Stimulated activated CD4-positive, alpha-beta T cell treated with anti-CD3 and anti-CD28 coated beads, Interleukin-12 subunit alpha, Interleukin-12 subunit beta, amount 100 ng/mL, for 4 hours (primary cell): ENCODE results near the gene GADL1.

Source experiments
- DNase-seq: peaks from one replicate; pipeline ENCODE4 v3.0.0-alpha.2; 2020

GADL1 gene

DNA sequence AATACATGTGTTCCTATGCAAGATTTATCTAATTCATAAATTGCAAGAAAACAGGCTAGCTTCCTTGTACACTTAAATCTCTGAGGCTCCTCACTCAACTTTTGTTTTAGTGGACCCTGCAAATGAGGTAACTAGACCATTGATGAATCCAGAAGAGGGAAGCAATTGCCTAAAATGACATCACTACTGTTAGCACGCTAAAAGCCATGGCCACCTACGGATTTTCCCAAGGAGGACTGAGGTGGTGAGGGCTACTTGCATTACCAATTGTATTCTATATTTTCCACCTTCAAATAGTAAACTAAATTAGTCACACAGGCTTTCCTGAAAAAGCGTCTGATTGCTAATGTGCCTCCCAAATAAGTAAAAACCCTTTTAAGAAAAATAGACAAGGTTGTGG is 140.7 kb downstream of the GADL1 start:
- no peak for DNase-seq

DNA sequence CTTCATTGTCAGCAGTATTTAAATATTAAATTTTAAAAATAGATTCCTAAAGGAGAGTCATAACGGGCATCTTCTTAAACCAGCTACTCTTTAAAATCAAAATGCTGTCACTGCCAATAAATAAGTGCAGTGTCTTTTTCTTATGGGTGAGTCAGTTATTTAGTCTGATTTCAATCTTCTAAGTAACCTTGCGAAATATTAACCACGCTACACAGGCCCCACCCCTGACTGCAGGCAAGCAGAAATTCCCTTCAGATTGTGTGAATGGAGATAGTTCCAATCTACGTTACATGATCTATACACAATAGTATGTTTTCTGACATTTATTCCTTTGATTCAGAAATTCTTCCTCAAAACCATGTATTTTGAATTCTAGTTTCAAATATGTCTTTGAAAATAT is 141.5 kb downstream of the GADL1 start:
- no peak for DNase-seq

DNA sequence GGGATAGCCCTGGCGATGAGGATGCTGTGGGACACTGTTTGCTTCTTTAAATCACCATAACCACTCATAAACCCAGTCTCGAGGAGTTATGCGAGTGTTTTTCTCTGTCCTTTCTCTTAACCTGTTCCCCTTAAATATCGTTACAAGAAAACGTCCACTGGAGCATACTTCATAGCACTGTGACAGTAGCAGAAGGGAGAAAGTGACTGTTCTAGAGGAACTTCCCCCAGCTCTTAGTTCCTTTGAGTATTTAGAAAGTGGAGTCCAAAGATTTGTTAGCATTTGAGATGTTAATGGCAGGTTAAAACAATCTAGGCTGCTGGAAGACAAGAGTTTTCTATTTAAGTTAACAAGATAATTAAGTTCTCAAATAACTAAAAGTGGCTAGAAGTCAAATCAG is 142.0 kb downstream of the GADL1 start:
- no peak for DNase-seq

DNA sequence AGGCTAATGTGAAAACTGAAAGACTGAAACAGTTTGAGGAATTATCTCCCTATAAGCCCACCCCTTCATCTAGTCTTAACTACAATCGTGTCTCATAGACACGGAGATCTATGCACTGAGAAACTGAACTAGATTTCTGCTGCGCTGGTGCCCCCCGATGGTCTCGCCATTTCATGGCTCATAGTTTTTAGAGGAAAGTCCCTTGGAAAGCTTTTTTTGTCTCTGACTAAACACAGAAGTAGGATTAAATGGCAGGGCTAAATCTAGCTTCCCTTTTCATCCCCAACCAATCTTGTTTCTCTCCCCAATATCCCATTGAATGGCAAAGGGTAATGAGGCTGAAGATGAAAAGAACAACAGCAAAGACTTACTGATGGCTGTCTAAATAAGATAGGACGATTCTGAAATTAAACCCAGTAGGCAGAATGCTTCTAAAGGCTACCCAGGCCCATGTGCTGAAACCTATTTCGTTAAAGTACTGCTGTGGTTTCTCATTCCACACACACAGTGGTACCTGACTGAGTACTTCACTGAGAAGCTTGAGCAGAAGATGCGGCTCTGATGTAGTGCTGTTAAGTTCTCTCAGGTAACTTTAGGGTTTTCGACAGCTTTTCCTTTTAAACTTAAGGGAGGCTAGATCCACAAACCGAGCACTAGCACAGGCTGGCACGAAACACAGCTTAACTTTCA is 142.7 kb downstream of the GADL1 start:
- peak; percentile 52 for DNase-seq

DNA sequence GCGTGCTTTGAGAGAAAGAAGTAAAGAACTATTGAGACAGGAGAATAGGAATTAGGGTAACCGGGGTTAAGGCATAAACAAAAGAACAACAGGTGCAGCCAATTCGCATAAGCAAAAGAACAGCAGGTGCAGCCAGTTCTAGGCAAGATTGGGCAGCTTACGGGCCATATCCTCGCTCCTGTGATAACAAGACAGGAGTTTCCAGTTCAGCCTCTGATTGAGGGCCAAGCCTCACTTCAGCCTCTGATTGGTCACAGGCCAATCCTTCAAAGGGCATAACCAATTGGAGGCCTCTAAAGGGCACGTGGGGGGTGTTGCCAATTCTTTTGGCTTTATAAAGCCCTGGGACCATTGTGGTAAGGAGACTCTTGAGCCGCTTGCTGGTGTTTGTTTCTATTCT is 143.5 kb downstream of the GADL1 start:
- no peak for DNase-seq

DNA sequence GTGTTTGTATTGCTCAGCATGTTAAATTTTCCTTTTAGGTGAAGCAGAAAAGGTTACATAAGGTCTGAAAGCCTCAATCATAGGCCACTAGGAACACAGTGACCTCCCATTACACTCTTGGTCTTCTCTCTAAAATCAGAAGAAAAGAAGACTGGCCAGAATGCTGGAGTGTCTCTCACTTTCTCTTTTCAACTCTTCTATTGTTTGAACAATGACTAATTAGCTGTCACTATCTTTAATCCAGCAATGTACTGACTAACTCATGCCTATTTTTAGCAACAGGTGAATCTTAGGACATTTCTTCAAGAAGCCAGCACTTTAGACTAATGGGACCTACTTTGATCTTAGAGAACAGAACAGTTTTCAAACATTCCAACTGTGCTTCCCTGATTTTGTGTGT is 145.2 kb downstream of the GADL1 start:
- no peak for DNase-seq

DNA sequence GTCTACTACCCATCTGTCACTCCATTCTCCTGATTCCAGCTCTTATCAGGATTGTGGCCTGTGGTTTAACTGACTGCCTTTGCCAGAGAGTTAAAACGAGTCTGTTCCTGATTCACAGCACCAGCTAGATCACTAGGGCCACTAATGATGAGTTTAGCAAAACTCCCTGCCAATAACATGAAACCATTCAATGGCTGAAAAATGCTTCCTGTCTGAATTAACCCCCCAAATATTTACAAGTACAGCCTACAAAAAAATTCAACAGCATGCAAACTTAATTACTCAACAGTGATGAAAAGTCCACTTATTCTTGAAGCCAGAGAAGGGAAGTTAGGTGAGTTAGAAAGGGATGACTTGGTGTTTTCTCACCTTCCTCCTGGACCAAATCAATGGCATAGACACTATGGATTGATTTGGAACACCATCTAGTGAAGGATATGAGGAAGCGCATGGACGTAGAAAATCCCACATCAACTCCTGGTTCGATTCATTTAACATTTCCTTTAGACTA is 146.6 kb downstream of the GADL1 start:
- no peak for DNase-seq

DNA sequence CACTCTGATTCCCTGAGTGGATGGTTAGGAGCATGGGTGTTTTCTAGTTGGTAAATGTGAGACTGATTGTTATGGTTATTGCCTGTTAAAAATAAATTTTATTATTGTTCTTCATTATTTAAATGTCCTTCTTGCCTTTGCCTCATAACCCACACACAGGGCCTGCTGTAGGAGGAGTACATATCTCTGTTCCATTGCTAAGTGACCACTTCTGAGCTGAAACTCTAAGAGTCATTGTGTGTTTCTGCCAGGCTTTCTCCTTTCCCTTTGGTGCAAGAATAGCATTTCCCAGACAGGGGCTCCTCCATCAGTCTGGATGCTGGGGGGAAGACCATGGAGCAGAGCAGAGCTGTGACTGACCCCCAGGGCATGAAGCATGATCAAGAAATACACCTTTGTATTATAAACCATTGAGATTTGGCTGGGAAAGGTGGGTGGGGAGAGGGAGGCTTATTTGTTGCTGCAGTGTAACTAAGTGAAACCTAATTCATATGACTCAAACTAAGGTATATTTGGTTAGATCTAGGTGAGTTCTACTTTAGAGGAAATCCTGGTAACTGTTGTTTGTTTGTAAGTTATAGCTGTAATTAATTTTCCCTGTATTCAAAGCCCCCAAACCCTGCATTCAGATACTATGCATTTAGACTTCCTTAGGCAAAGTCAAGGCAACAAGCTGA is 150.7 kb downstream of the GADL1 start:
- DNase-seq = no peak

DNA sequence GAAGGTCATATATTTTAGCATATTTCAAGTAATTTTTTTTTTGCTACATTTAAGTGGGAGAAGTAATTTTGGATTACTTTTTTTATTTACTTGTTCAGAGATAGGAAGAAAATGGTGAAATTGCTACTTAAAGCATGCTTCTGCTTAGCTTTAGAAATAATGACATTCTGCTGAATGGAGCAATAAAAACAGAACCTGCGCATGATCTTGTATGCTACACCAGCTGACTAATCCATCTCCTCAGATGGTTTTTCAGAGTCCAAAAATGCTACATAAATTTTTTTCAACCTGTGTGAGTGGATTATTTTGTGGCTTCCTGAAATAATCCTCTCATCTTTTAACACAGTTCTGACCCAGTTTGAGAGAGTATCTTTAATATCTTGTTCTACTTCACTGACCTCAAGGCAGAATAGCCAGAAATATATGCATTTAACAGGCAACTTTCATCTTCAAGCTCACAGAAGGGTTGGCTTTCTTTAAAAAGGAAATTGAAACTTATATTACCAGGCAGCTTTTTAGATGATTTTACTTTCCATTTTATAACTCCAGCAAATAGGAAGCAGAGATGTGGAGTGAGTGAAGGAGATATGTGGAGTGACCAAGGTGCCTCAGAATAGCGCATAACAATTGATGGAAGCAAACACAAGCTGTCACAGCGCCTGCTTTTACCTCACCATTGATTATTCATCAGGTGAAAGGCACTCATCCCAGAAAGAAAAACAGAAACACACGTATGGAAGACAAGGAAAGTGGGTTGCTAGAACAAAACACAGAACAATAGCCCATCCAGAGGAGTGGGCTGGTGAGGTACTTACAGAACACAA is 151.5 kb downstream of the GADL1 start:
- no peak for DNase-seq

DNA sequence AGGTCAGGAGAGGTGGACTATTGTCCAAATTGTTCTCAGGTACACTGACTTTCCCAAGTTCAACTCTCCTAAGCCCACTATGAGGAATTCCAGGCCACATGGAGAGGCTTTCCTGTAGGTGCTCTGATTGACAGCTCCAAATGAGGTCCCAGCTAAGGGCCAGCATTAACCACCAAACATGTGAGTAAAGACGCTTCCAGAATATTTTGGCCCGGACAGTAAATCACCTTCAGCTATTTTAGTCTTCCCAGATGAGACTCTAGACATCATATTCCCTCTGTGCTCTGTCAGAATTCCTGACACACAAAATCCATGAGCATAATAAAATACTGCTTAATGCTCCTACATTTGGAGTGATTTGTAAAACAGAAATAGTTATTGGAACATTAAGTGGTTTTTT is 152.6 kb downstream of the GADL1 start:
- no peak for DNase-seq

DNA sequence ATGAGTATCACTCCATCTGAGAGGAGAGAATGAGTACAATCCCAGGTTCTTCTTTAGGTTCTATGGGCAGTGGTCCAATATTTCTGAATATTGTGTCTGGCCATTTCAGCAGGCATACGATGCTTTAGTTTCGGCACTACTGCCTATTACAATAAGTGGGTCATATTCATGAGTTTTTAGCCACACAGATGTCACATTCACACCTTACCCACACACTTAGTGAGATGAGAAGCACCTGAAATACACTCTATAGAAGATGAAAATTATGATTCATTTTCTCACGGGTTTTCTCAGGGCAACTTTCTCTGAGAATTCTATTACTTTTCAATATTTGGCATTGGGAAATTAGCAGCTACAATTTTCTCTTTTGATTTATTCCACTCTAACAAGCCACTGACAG is 155.9 kb downstream of the GADL1 start:
- no peak for DNase-seq

DNA sequence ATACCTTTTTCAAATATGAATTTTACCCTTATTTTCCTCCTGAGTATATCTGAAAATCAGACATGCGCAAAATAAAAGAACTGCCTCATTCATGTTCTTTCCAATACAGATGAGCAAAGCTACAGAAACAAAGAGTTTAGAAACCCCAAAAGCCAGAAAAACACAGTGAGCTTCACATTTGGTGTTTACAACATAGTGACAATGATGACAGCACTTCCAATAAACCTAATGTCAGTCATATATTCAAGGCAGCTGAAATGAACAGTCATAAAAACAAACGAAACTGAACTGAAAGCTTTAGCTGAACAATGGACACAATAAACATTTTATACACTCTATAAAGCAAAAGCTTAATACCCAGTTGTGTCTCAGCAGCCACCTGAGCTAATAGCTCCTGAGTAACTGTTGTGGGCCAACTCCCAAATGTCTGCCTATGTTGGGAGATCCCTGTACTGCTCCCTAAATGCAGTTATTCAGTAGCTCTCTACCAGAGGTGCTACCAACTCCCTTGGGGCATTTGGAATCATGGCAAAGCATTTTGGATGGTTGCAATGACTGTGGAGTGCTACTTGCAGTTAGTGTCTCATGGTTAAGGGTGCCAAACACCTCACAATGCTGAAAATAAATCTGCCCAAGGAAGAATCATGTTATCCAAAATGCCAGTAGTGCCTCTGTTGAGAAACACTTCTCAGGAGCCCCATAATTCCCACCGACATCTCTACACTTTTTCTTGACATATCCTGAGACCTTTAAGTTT is 156.5 kb downstream of the GADL1 start:
- DNase-seq = no peak

DNA sequence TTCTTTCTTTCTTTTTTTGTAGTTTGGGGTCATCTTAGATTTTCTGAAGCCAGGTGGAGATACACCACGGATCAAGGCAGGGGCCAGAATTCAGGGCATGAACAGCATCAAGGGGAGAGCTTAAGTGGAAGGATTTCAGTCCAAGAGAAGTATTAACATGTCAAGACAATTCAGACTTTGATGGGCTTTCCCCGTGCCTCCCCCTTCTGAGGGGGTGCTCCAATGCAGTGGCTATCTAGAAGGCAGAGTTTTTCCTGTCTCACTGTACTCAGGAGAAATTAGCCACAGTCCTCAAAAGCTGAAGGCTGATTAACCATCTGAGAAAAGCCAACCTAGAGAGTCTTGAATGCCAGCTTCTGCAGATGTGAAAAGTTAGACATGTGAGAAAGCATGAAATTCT is 160.8 kb downstream of the GADL1 start:
- DNase-seq = no peak

DNA sequence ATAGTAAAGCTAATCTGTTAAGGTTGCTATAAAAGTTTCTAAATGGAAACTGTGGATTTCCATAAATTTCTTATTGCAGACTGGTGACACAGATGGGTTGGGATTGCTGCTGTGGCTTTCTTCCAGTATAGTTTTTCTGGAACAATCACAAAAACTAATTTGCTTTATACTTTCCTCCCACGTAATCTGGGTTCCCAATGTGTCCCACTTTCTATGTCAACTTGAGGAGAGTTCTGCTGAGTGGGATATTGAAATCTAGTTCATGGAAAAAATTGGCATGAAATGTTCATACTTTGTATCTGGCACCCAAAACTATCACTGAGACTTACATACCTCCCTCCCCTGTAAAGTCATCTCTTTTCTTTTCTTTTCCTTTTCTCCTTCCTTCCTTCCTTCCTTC is 161.3 kb downstream of the GADL1 start:
- no peak for DNase-seq

DNA sequence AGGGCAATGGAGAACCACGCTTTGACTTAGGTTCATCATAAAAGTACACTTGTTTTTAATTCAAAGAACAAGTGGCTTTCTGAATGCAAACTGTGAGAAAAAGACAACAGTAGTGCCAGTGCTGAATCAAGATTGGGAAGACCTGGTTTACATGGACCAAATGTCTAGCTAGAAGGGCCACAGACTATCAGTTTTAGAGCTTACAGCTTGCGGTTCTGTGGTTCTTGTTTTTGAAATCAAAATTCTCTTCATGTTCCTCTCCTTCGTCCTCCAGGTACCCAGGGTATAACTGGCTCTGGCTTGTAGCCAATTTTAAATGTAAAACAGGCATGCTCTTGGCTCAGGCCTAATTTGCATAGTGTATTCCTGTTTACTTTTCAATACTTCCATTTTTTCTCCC is 163.5 kb downstream of the GADL1 start:
- no peak for DNase-seq

DNA sequence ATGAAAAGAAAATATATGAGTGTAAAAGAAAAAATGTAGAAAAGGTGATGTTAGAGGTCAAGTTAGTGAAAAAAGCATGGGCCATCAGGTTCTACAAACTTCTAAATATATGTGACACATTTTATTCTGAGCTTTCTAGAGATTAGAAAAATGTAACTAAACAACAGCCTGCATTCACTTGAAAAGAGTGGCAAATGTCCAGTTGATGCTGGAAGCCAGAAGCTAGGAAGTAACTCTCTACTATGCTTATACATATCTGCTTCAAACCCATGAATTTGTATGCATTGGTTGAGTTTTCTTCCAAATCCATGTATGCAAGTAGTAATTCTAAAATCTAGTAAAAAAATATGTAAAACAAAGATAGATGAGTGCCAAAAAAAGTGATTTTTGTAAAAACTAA is 164.5 kb downstream of the GADL1 start:
- no peak for DNase-seq

DNA sequence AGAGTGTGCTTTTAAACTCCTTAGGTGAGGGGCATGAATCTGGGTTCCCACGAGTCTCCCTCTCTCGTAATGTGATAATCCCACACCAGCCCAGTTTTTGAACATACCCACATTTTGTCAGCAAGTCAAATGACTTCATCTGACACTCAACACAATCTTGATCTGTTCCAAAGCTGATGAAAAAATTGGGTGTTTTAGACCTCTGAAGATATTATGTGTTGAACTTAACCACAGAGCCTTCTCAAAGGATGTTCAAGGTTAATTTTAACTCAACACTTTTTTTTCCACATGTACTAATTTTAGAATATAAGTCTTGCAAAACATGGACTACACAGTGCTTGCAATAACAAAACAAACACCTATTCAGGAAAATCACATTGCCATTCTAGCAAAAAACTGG is 164.9 kb downstream of the GADL1 start:
- DNase-seq = no peak

DNA sequence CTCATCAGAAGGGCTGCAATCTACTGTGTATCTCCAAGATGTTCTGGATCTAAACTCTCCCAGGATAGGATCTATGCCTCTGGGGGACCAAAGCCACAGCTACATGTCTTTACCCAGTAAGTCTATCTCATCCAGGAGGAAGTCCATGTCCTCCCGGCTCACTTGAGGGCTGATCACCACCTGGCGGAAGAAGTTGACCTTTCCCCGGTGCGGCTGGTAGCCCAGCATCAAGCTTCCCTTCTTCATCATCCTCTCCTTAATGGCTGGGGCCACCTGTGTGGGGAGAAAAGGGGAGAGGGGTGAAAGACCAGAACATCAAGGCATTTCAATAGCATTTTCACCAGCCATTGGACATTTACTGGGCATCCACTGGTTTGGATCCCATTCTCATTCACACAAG is 166.3 kb downstream of the GADL1 start:
- DNase-seq = no peak

DNA sequence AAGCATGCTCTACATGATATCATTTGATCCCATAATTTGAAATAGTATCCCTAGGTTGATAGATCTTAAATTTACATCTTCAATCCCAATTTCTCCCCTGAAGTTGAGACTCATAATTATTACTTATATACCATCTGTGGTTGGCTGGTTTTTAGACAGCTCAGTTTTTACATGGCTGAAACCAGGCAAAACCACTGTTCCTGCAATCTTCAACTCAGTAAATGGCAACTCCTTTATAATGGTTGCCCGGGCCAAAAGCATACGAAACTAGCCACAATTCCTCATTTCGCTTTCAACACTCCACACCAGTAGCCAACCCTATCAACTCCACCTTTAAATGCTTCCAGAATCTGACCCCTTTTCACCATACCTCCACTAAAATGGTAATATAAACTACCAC is 169.6 kb downstream of the GADL1 start:
- no peak for DNase-seq

DNA sequence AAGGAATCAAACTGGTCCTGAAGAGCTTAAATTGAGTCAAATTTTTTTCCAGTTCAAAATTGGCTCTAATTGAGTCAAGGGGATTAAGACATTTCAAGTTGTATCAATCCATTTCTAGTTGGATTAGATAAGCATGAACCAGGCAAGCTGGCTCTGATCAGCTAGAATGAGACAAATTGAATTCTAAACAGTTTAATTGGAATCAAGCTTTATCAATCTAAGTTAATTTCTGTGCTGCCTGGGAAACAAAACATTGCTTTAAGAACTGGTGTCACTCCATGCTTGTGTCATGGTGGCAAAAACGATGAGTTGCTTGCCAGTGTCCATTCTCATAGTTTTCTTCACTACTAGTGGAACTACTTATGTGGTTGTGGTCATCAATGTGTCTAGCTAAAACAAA is 171.2 kb downstream of the GADL1 start:
- DNase-seq = no peak

DNA sequence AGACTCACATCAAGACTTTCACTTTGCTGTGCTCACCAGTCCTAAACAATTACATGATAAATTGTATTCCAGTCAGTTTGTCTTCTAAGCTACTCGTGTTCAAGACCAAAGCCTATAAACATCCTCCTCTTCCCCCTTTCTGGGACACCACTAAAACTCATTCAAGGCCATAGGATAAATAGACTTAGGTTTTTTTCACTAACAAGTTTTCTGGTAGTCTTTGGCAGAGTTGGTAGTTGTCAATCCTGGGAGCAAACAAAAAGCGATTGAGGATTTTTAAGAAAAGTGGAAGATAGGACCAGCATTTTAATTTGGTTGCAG is 173.2 kb downstream of the GADL1 start:
- no peak for DNase-seq

DNA sequence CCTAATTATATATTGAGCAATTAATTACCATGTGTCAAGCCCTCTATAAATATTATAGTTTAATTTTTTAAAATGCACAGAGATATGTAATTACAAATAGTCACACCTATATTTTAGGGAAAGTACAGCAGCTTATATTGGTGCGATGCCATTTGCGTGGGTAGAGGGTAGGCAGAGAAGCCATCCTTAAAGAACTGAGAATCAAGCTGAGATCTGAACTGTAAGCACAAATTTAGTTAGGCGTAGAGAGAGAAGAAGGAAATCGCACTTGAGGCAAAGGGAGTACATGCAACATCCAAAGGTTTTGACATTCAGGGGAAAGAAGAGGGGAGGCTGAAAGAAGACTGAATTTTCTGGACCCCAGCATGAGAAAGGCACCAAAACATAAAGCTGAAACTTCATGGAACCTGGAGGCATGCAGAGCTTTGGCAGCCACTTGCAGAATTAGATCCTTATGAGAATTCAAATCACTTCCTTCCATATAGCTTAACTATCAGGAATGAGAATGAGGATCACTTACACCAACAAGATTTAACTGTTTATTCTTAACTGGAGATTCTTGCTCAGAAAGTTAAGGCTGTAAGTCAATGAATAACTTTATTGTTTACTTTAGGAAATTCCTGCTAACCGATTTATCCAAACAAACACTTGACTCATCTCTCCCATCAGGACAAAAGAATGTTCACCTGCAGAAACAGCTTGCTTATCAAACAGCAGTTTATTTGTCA is 173.7 kb downstream of the GADL1 start:
- no peak for DNase-seq

DNA sequence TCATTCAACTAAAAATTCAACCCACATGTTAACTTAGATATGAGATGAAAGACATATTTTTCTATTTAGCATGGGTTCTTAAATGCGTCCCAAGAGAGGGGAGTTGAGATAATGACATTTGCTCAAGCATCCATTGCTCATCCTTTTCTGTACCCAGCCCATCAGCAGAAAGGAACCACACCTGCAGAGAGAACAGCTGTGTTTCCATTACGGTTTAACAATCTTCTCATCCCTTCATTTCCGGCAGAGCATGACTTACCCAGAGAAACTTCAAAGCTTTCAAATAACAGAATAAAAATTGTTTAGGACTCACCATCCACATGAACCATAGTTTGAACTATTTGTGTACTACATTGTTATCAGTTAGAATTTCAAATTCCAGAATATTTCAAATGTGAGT is 174.9 kb downstream of the GADL1 start:
- DNase-seq = no peak
